VCaP (cell line): ENCODE measurements around the gene PRKRIP1.
"Not testable (repeated sequence)": the region's sequence is repeated elsewhere in the genome, so short reads cannot be mapped to it uniquely, and the experiment has no call there.

Source experiments
- H3K27ac ChIP-seq: fragments of 450-650 bp; 2 replicates; pipeline ENCODE4 v1.5.1; 2017
- CTCF ChIP-seq: fragments of 450-650 bp; conservative IDR thresholded peaks from 2 replicates; pipeline ENCODE4 v1.5.1; 2017; ENCODE audit warnings: mild to moderate bottlenecking, moderate library complexity

Gene PRKRIP1

GRCh38 chr7:102395873-102396709 lies at the start of gene PRKRIP1:
TSS of gene PRKRIP1 (plus strand) at chr7:102396363. CDS start at chr7:102396412, 49 bp downstream.
- TF ChIP-seq CTCF, result no peak
- H3K27ac ChIP-seq, result peak within 1 kb of the TSS; percentile 99

- not testable (repeated sequence) for H3K27ac ChIP-seq
Measured at GRCh38 chr7:102346983-102347382, 49.2 kb upstream of the PRKRIP1 start.

- not testable (repeated sequence) for H3K27ac ChIP-seq
Measured at GRCh38 chr7:102356344-102356743, 39.8 kb upstream of the PRKRIP1 start, which contains the start of gene SPDYE6. TSS of gene SPDYE6 (minus strand) at chr7:102356444. CDS start at chr7:102356023, 421 bp downstream.

- peak overlapping the region; percentile 89 for H3K27ac ChIP-seq
- peak; percentile 27; the same call in 1 of the 2 replicates for TF ChIP-seq CTCF
Measured at GRCh38 chr7:102363549-102364393, 32.4 kb upstream of the PRKRIP1 start.

GRCh38 chr7:102364394-102364886 lies 31.7 kb upstream of the PRKRIP1 start:
- peak overlapping the region; percentile 89 for H3K27ac ChIP-seq

- not testable (repeated sequence) for H3K27ac ChIP-seq
Measured at GRCh38 chr7:102365390-102365789, 30.8 kb upstream of the PRKRIP1 start.

GRCh38 chr7:102370038-102370437 lies 26.1 kb upstream of the PRKRIP1 start:
- H3K27ac ChIP-seq, result not testable (repeated sequence)

- H3K27ac ChIP-seq, result not testable (repeated sequence)
Measured at GRCh38 chr7:102372796-102373195, 23.4 kb upstream of the PRKRIP1 start.

GRCh38 chr7:102376964-102377466 lies 19.1 kb upstream of the PRKRIP1 start:
- no peak overlapping the region for H3K27ac ChIP-seq
- TF ChIP-seq CTCF, result no peak

- H3K27ac ChIP-seq, result not testable (repeated sequence)
Measured at GRCh38 chr7:102380837-102381236, 15.3 kb upstream of the PRKRIP1 start.

- H3K27ac ChIP-seq, result not testable (repeated sequence)
Measured at GRCh38 chr7:102381696-102382425, 14.3 kb upstream of the PRKRIP1 start.
